ENCODE results near the gene KCNQ1.
A peak's percentile ranks its signal among the peaks of the same experiment; 100 is the strongest.

Gene KCNQ1

DNA sequence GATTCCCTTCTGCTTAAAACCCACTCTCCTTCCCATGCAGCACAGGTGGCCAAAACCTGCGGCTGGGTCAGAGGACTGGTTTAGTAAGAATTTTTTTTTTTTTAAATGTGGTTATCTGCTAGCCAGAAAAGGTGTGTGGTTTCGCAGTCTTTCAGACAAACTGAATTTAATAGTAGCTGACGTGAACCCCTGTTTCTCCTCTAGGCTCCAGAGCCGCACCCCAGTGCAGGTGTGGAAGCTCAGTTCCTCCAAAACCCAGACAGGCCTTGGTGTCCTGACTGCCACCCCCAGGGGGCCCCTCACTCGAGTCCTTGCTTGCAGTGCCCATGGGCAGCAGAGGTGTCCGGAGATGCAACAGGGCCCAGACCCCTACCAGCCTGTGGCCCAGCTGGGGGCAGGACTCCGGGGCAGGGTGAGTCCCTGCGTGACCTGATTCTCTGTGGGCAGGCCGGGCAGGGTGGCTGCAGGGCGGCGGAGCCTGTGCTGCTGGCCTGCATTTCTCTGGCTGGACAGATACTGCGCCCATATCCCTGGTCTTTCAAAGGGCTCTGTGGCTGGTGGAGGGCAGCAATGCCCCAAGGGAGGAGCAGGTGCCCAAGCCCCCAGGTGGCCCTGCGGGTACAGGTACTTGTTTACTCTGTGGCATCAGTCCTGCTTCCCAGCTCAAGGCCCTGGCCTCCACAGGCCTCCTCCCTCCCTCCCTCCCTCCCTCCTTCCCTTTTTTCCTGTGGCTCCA is 15.2 kb downstream of the KCNQ1 start:
- no peak for DNase-seq (ENCODE audit: low read depth in 2 of 2, low spot score in 1 of 2)

DNA sequence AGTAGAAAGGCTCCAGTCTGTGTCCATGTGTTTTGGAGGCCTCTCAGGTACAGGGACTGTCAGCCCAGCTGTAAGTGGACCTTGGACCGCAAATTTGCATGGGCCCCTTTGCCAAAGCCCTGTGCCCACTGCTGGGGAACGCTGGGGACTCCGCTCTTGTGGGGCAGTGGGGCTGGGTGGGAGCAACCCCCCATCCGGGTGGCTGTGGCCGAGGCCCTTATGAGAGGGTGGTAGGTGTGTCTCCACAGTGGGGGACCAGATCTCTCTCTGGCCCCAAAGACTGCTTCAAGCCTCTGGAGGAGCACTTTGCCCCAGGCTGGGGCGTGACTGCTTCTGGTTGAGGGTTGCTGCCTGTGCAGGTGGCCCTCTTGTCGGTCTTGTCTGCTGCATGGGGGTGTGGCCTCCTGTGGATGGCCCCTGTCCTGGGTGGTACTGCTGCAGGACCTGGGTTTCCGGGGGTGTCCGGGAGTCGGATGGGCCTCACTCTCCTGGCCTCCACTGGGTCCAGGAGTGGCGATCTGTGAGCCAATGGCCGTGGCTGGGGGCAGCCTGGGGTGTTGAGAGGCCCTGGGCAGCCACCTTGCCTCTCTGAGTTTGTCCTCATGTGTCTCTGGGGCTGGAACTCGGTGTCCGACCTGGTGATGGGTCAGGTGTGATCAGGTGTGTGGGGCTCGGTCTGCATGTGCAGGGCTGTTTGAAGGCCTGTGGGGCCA is 15.9 kb downstream of the KCNQ1 start:
- DNase-seq (ENCODE audit: low read depth in 2 of 2, low spot score in 1 of 2) = no peak

DNA sequence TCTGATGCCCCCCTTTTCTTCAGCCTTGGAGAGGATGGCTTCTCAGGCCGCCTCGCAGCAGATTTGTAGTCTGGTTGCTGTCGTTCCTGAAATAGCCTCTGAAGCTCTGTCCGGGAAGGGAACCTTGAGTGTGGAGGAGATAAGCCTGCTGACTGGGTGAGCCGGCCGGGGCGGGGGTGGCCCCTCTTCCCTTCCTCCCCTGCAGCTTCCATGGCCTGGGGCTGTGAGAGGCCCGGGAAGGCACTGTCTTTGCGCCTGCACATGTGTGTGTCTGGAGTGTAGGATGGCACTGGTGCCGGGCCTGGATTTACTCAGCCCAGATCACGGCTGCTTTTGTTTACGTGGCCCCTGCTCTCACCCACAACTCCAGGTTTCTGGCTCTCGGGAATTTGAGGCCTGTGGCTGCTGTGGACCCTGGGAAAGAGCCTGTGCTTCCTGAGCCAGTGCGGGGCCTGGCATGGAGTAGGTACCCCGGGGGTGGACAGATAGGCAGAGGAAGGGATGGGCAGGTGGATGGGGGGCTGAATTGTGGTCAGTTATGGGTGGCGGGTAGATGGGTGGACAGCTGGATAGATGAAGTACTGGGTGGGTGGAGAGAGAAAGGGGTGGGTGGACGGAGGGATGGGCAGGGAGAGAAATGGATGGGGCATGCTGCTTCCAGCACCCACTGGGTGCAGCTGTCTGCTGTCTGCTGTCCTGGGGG is 16.6 kb downstream of the KCNQ1 start:
- DNase-seq (ENCODE audit: low read depth in 2 of 2, low spot score in 1 of 2) = no peak

- DNase-seq (ENCODE audit: low read depth in 2 of 2, low spot score in 1 of 2) = no peak
Observed at GRCh38 chr11:2461956-2462542, 17.2 kb downstream of the KCNQ1 start.

GRCh38 chr11:2462543-2462985 is 17.8 kb downstream of the KCNQ1 start:
- no peak for DNase-seq (ENCODE audit: low read depth in 2 of 2, low spot score in 1 of 2)

DNA sequence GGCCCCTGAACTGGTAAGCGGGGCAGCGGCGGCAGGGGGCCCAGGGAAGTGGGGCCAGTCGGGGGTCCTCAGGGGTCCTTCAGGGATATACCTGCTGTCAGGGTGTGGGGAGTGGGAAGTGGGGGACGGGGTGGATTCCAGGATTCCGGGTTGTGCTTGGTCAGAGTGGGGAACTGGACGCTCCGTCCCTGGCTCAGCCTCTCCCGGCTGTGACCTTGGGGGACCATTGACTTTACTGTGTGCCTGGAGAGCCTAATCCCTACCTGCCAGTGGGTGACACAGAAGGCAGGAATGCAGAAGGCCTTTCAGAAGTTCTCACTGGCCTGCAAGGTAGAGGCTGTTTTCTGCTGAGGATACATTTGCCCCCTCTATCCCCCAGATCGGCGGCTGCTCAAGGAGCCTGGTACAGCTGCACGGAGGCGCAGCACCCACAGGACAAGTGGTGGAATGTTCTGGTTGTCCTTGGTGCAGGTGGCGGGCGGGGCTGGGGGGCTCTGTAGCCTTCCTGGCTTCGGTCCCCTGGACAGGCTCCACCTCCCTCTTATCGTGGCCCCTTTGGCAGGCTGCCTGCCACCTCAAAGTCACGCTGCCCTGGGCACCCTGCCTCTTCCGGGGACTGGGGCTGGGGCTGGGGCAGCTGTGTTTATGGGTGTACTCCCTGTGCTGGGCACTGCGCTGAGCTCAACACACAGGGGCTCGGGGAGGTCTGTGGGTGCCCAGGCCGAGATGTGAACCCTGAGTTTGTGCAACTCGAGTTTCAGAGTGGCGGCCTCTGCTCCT is 18.4 kb downstream of the KCNQ1 start:
- DNase-seq (ENCODE audit: low read depth in 2 of 2, low spot score in 1 of 2) = no peak

DNA sequence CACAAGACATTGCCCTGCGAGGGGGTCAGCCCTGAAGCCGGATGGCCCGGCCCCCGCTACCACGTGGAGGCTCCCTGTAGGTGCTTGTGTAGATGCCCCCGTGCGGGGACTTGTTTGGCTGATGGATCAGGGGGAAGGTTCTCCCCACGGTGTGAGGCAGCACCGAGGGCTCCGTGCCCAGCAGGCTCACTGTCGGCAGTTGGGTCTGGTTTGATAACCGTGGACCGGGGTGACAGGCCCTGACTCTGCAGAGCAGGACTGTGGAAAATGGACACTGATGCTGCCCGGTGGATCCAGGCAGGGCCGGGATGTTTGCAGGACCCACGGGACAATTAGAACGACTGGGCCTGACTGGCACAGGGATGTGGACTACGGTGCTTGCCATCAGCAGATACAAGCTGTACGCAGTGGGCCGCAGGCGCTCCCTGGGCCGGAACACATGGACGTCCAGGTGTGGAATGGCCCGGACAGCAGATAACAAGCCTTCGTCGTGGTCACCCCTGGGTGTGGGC is 19.0 kb downstream of the KCNQ1 start:
- DNase-seq (ENCODE audit: low read depth in 2 of 2, low spot score in 1 of 2) = no peak

DNA sequence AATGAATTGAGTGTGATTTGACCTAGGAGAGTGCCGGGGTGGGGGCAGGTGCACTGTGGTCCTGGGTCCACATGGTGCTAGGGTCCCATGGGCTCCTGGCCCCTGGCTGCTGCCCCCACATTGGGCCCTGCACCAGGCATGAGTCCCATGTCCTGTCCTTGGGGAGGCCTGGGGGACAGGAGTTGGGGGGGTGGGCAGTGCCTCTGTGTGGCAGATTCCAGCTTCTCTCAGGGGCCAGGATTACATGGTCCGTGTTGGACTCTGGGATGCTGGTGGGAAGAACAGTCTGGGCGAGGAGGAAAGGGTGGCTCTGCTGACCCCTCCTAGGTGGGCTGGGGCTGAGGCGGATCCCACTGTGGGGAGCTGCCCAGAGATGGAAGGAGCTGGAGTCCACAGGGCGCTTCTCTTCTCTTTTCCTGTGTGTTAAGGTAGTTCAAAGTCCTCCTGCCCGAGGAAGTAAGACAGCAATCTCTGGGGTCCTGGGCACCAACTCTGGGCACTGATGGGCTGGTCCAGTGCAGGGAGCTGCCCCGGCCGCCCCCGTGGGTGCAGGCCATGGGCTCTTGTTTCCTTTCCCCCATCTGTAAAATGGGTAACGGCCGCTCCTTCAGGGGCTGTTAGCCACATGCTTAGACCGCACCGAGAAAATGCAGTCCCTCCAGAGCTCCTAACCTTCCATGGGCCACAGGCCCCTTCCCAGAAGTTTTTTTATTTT is 19.8 kb downstream of the KCNQ1 start:
- no peak for DNase-seq (ENCODE audit: low read depth in 2 of 2, low spot score in 1 of 2)

DNA sequence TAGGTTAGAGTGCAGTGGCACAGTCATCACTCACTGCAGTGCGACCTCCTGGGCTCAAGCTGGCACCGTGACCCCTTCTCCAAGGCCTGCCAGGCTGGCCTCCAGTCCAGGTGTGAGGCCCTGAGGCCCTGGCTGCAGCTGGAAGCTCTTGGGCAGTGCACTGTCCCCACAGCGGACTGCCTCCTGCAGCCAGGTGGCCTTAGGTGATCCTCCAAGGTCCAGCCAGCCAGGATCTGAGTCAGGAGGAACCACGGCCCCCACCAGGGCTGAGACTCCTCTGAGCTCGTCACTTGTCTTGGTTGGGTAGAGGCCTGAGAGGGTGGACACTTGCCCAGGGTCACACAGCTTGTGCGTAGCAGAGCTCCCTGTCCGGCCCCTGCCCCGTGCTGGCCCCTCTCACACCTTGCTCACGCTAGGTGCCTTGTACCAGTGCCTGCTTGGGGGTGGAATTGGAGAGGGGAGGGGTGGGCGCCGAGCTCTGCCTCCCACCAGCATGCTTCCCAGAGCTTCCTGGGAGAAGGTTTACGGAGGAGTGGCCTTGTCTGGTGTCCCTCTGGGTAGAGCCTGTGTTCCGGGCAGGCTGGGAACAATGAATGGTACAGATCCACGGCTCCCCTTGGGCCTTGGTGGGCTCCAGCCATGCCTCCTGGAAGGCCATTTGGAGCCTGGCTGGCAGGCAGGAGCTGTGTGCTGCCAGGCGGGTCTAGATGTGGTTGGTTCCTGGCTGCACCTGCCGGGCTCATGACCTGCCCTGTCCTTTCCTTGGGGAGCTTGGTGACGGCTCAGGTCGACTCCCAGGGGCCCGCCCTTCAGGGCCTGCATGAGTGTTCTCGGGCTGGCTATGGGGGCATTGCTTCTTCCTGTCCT is 20.6 kb downstream of the KCNQ1 start:
- DNase-seq (ENCODE audit: low read depth in 2 of 2, low spot score in 1 of 2) = no peak

GRCh38 chr11:2466069-2466801 is 21.4 kb downstream of the KCNQ1 start:
- DNase-seq (ENCODE audit: low read depth in 2 of 2, low spot score in 1 of 2) = no peak

- DNase-seq (ENCODE audit: low read depth in 2 of 2, low spot score in 1 of 2) = peak in 1 of 2 donors; percentile 27
Observed at GRCh38 chr11:2466869-2467694, 22.3 kb downstream of the KCNQ1 start.

GRCh38 chr11:2467695-2468055 is 22.9 kb downstream of the KCNQ1 start:
- DNase-seq (ENCODE audit: low read depth in 2 of 2, low spot score in 1 of 2) = no peak

GRCh38 chr11:2468363-2469235 is 23.8 kb downstream of the KCNQ1 start:
- DNase-seq (ENCODE audit: low read depth in 2 of 2, low spot score in 1 of 2) = no peak

DNA sequence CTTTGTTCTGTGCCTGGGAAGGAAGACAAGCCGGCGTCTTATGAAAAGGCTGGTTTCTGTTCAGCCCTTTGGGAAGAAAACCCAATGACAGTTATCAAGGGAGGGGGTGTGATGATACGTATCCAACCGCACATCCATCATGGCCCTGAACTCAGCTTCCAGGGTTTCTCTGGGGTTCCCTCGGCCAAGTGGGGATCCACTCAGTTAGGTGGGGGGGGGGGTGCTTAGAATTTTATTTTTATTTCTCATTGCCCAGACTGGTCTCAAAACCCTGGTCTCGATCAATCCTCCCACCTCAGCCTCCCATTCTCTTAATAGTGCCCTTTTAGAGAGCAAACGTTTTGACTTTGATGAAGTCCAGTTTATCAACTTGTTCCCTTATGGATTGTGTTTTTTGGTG is 25.7 kb downstream of the KCNQ1 start:
- DNase-seq (ENCODE audit: low read depth in 2 of 2, low spot score in 1 of 2) = no peak

GRCh38 chr11:2471048-2471803 is 26.4 kb downstream of the KCNQ1 start:
- DNase-seq (ENCODE audit: low read depth in 2 of 2, low spot score in 1 of 2) = no peak

DNA sequence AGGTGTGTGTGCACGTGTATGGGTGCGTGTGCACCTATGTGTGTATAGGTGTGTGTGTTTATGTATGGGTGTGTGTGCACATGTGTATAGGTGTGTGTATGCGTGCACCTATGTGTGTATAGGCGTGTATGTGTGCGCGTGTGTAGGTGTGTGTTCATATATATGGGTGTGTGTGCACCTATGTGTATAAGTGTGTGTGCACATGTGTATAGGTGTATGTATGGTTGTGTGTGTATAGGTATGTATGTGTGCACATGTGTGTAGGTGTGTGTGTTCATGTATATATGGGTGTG is 26.9 kb downstream of the KCNQ1 start:
- no peak for DNase-seq (ENCODE audit: low read depth in 2 of 2, low spot score in 1 of 2)

All from stimulated activated CD8-positive, alpha-beta memory T cell treated with anti-CD3 and anti-CD28 coated beads, Interleukin-4, amount 100 ng/mL, for 1 hour (primary cell).